HepG2 (cell line): ENCODE results near the gene POC1B. TPM values are rescaled to one million over a fixed set of nuclear protein-coding genes. Genes with fewer than 3 reads are reported as not detected.

Source experiments
- DRAP1 ChIP-seq: IDR thresholded peaks from 2 replicates; pipeline ENCODE4 v1.6.1; 2016; ENCODE audit warnings: missing genetic modification reagents, missing compliant biosample characterization
- E2F2 ChIP-seq: sonication (generic); formaldehyde crosslinking; IDR thresholded peaks from 2 replicates; pipeline ENCODE4 v1.4.0; 2020; ENCODE audit warnings: missing genetic modification reagents, borderline replicate concordance
- FOXA3 ChIP-seq: IDR thresholded peaks from 2 replicates; pipeline ENCODE4 v1.6.1; 2016; ENCODE audit warnings: missing genetic modification reagents, missing compliant biosample characterization
- GABPA ChIP-seq, 2 experiments: IDR thresholded peaks; 2 replicates each; pipeline ENCODE4 v1.6.1; 2011 to 2016; ENCODE audit warnings: low read depth in 2 of 2, low read length in 1 of 2, missing biosample characterization in 1 of 2, missing genetic modification characterization in 1 of 2
- GATAD1 ChIP-seq: IDR thresholded peaks from 2 replicates; pipeline ENCODE4 v1.6.1; 2016; ENCODE audit warnings: missing genetic modification reagents, missing compliant biosample characterization
- GFI1 ChIP-seq: sonication (generic); formaldehyde crosslinking; IDR thresholded peaks from 2 replicates; pipeline ENCODE4 v1.5.0; 2020; ENCODE audit warnings: missing genetic modification reagents, mild to moderate bottlenecking, borderline replicate concordance
- HOMEZ ChIP-seq: IDR thresholded peaks from 2 replicates; pipeline ENCODE4 v1.6.1; 2016; ENCODE audit warnings: low read depth
- JARID2 ChIP-seq: sonication (generic); formaldehyde crosslinking; IDR thresholded peaks from 2 replicates; pipeline ENCODE4 v1.8.1; 2023; ENCODE audit warnings: missing genetic modification reagents, inconsistent platforms; ENCODE audit not compliant: insufficient replicate concordance
- MAF1 ChIP-seq: sonication (generic); formaldehyde crosslinking; IDR thresholded peaks from 2 replicates; pipeline ENCODE4 v1.5.0; 2020; ENCODE audit warnings: missing genetic modification reagents, borderline replicate concordance
- NCOR1 ChIP-seq: fragments of 200-600 bp; sonication (generic); IDR thresholded peaks from 2 replicates; pipeline ENCODE4 v1.7.0; 2017; ENCODE audit warnings: antibody characterized with exemption, low read length, borderline replicate concordance
- POGK ChIP-seq: sonication (generic); formaldehyde crosslinking; conservative IDR thresholded peaks from 2 replicates; pipeline ENCODE4 v1.8.0; 2022; ENCODE audit warnings: mild to moderate bottlenecking, moderate library complexity, missing genetic modification reagents
- POGZ ChIP-seq: sonication (generic); formaldehyde crosslinking; IDR thresholded peaks from 2 replicates; pipeline ENCODE4 v1.4.0; 2020; ENCODE audit warnings: mild to moderate bottlenecking, missing genetic modification reagents
- REL ChIP-seq: sonication (generic); formaldehyde crosslinking; conservative IDR thresholded peaks from 2 replicates; pipeline ENCODE4 v1.8.0; 2022; ENCODE audit warnings: mild to moderate bottlenecking, missing genetic modification reagents, moderate library complexity
- SAP130 ChIP-seq: IDR thresholded peaks from 2 replicates; pipeline ENCODE4 v1.6.1; 2016; ENCODE audit warnings: low read depth
- SOX5 ChIP-seq: IDR thresholded peaks from 2 replicates; pipeline ENCODE4 v1.6.1; 2016; ENCODE audit warnings: borderline replicate concordance
- TP53 ChIP-seq: sonication (generic); formaldehyde crosslinking; conservative IDR thresholded peaks from 2 replicates; pipeline ENCODE4 v1.4.0; 2020; ENCODE audit warnings: missing genetic modification reagents
- ZFAT ChIP-seq: sonication (generic); formaldehyde crosslinking; conservative IDR thresholded peaks from 2 replicates; pipeline ENCODE4 v1.8.1; 2023; ENCODE audit warnings: missing genetic modification reagents, inconsistent platforms
- ZFP1 ChIP-seq: IDR thresholded peaks from 2 replicates; pipeline ENCODE4 v1.6.1; 2016
- ZNF34 ChIP-seq: sonication (generic); formaldehyde crosslinking; IDR thresholded peaks from 2 replicates; pipeline ENCODE4 v1.4.0; 2020; ENCODE audit warnings: mild to moderate bottlenecking, missing genetic modification reagents, borderline replicate concordance
- ZNF605 ChIP-seq: sonication (generic); formaldehyde crosslinking; IDR thresholded peaks from 2 replicates; pipeline ENCODE4 v1.8.0; 2022; ENCODE audit warnings: mild to moderate bottlenecking, missing genetic modification reagents
- ZNF670 ChIP-seq: sonication (generic); formaldehyde crosslinking; IDR thresholded peaks from 2 replicates; pipeline ENCODE4 v1.8.0; 2022; ENCODE audit warnings: mild to moderate bottlenecking, missing genetic modification reagents, borderline replicate concordance
- ZNF713 ChIP-seq: sonication (generic); formaldehyde crosslinking; IDR thresholded peaks from 2 replicates; pipeline ENCODE4 v1.4.0; 2020; ENCODE audit warnings: mild to moderate bottlenecking, missing genetic modification reagents
- polyA plus RNA-seq, 8 experiments: library from polyadenylated mRNA; depleted of rRNA in 3 of 8; stranded (reverse) in 7 of 8; unstranded in 1 of 8; fragments of >200 nt; fragmentation: Illumina TruSeq in 4 of 8; extraction: Trizol in 4 of 8; gene quantifications; 2 replicates each; pipeline versions ENCODE4 v1.2.1 to v1.2.3, GENCODE V29; 2011 to 2016; ENCODE audit warnings: low read depth in 4 of 8, missing spikeins in 1 of 8, mixed read lengths in 1 of 8; ENCODE audit not compliant: insufficient read depth in 1 of 8
- total RNA-seq, 5 experiments: library from RNA; depleted of rRNA; stranded (reverse); fragments of >200 nt; fragmentation: Illumina TruSeq; extraction: Trizol; gene quantifications; 2 replicates each; pipeline ENCODE4 v1.2.3, GENCODE V29; 2016; ENCODE audit warnings: low read depth in 1 of 5
- TF ChIP-seq, protein P1 (sequence below): sonication (generic); formaldehyde crosslinking; IDR thresholded peaks from 2 replicates; pipeline ENCODE4 v1.4.0; 2020; ENCODE audit warnings: missing genetic modification reagents

The POC1B gene
- total and polyA plus RNA-seq, 2 of the 13 experiments (the other 11 are each of a cell fraction or from before 2014, with no cell fraction given) = 9.3 to 11.0 TPM

DNA sequence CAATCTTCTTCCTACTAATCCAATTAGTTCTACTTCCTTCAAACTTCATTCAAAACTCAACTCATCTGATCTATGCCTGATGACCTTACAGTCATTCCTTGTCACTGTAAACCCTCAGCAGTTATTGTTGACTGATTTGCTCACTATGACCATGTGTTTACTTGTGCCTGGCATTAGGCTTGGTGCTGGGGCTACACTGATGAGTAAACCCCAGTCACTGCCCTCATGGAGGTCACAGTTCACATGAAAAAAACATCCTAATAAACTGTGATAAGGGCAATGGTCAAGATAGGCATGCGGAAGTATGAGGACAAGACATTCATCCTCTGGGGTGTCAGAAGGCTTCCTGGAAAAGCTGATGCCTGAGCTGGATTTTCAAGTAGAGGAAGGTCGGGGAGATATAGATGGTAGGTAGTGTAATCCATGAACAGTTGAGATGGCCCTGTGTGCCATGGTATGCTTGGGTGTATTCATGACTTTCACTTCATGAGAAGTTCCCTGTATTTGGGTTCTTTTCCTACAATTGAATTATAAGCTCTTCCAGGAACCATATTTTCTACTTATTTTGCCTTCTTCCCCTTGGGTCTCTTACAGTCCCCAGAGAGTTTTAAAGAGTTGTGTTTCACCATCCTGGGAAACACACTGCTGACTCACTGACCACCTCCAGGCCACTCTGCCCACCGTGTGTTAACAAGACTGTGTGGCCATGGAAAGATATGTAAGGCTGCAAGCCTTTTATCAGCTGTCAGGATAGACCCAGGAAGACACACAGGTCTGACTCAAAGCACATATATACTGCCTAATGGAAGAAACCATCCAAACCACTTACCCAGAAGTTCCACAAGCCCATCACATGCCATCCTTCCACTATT lies 134.8 kb downstream of the POC1B start (continued):
- no peak for TF ChIP-seq E2F2 (CRISPR knock-in tag)
- no peak for TF ChIP-seq GABPA (IDR thresholded peaks at IDR 0.05; ENCODE audit: low read depth, low read length)
- peak; percentile 52 for TF ChIP-seq GABPA (CRISPR knock-in tag; IDR thresholded peaks at IDR 0.05; ENCODE audit: low read depth)
- TF ChIP-seq ZFP1 (CRISPR knock-in tag) = peak; percentile 47; the same call in 1 of the 2 replicates
- TF ChIP-seq SOX5 = peak; percentile 95
- TF ChIP-seq POGZ (CRISPR knock-in tag) = peak; percentile 71; the same call in 1 of the 2 replicates
- no peak for TF ChIP-seq ZNF713 (CRISPR knock-in tag)
- TF ChIP-seq GATAD1 = peak; percentile 48; the same call in 1 of the 2 replicates
- peak; percentile 87 for TF ChIP-seq GFI1
- 0 out of 2 replicates have a peak, but pooled peaks have one; percentile 29 for TF ChIP-seq ZNF670 (CRISPR knock-in tag)
- TF ChIP-seq, protein P1, sequence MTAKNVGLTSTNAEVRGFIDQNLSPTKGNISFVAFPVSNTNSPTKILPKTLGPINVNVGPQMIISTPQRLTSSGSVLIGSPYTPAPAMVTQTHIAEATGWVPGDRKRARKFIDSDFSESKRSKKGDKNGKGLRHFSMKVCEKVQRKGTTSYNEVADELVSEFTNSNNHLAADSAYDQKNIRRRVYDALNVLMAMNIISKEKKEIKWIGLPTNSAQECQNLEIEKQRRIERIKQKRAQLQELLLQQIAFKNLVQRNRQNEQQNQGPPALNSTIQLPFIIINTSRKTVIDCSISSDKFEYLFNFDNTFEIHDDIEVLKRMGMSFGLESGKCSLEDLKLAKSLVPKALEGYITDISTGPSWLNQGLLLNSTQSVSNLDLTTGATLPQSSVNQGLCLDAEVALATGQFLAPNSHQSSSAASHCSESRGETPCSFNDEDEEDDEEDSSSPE (CRISPR knock-in tag) = no peak
- peak; percentile 90 for TF ChIP-seq HOMEZ (CRISPR knock-in tag)
- TF ChIP-seq SAP130 = peak; percentile 95
- no peak for TF ChIP-seq REL (CRISPR knock-in tag)
- no peak for TF ChIP-seq ZFAT (CRISPR knock-in tag)
- peak; percentile 95 for TF ChIP-seq FOXA3 (CRISPR knock-in tag)
- 0 out of 2 replicates have a peak, but pooled peaks have one; percentile 20 for TF ChIP-seq NCOR1
- peak; percentile 35 for TF ChIP-seq JARID2
- peak; percentile 71 for TF ChIP-seq DRAP1 (CRISPR knock-in tag)
- TF ChIP-seq POGK (CRISPR knock-in tag) = peak; percentile 37
- TF ChIP-seq ZNF34 (CRISPR knock-in tag) = 0 out of 2 replicates have a peak, but pooled peaks have one; percentile 2
- TF ChIP-seq MAF1 (CRISPR knock-in tag) = 0 out of 2 replicates have a peak, but pooled peaks have one; percentile 42
- TF ChIP-seq TP53 (CRISPR knock-in tag) = 0 out of 2 replicates have a peak, but pooled peaks have one; percentile 61
- TF ChIP-seq ZNF605 (CRISPR knock-in tag) = peak; percentile 38; the same call in 1 of the 2 replicates
